Stimulated activated memory B cell treated with anti-CD40 and anti-IgM and Interleukin-4, amounts not matched to agents 10 μg/mL and 1 μg/mL and 100 μg/mL, for 72 hours (primary cell): ENCODE data around the gene XPOT.
"Not testable (repeated sequence)": the region's sequence is repeated elsewhere in the genome, so short reads cannot be mapped to it uniquely, and the experiment has no call there.

Experiments
- ATAC-seq: fragments of 150-1000 bp; cut with Tn5 transposase; 2 replicates; pipeline ENCODE4 v1.10.0; 2021
- H3K27ac Mint-ChIP-seq: one replicate; pipeline ENCODE4 v1.8.0; 2022; ENCODE audit warnings: mild to moderate bottlenecking, mixed read lengths
- H3K27me3 Mint-ChIP-seq: one replicate; pipeline ENCODE4 v1.8.0; 2022; ENCODE audit warnings: mixed read lengths
- H3K36me3 Mint-ChIP-seq: one replicate; pipeline ENCODE4 v1.8.0; 2022; ENCODE audit warnings: mixed read lengths
- H3K4me1 Mint-ChIP-seq: one replicate; pipeline ENCODE4 v1.8.0; 2022; ENCODE audit warnings: mixed read lengths
- H3K4me3 Mint-ChIP-seq: one replicate; pipeline ENCODE4 v1.8.0; 2022; ENCODE audit warnings: mild to moderate bottlenecking, moderate library complexity, mixed read lengths
- H3K9me3 Mint-ChIP-seq: one replicate; pipeline ENCODE4 v1.8.0; 2022; ENCODE audit warnings: mixed read lengths

The XPOT gene, protein sequence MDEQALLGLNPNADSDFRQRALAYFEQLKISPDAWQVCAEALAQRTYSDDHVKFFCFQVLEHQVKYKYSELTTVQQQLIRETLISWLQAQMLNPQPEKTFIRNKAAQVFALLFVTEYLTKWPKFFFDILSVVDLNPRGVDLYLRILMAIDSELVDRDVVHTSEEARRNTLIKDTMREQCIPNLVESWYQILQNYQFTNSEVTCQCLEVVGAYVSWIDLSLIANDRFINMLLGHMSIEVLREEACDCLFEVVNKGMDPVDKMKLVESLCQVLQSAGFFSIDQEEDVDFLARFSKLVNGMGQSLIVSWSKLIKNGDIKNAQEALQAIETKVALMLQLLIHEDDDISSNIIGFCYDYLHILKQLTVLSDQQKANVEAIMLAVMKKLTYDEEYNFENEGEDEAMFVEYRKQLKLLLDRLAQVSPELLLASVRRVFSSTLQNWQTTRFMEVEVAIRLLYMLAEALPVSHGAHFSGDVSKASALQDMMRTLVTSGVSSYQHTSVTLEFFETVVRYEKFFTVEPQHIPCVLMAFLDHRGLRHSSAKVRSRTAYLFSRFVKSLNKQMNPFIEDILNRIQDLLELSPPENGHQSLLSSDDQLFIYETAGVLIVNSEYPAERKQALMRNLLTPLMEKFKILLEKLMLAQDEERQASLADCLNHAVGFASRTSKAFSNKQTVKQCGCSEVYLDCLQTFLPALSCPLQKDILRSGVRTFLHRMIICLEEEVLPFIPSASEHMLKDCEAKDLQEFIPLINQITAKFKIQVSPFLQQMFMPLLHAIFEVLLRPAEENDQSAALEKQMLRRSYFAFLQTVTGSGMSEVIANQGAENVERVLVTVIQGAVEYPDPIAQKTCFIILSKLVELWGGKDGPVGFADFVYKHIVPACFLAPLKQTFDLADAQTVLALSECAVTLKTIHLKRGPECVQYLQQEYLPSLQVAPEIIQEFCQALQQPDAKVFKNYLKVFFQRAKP

DNA sequence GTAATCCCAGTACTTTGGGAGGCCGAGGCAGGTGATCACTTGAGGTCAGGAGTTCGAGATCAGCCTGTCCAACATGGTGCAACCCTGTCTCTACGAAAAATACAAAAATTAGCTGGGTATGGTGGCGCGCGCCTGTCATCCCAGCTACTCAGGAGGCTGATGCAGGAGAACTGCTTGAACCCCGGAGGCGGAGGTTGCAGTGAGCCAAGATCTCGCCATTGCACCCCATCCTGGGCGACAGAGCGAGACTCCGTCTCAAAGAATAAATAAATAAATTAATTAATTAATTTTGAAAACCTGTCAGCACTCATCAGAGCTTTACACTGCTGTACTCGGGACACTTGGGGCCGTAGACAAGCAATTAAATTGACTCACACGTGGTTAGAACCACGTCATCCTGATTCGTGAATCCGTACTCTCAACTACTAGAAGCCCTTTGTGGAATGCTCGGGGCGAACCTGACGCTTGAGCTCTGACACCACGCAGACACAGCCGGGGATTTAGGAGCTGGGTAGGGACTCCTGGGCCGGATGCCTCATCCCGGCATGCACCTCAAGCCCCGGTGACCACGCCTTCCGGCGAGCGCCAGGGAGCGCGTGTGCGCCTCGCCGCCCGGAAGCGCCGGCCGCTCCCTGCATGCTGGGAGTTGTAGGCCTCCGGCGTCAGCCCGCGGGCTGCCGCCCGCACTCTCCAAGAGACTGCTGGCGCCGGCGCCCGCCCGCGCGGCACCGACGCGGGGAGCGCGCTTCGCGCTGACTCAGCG is at the start of gene XPOT:
XPOT (plus strand) TSS at position 686 of the 763 bp plus-strand sequence. CDS start 5,644 bp downstream, outside the sequence.
- peak within 1 kb of the TSS; percentile 99 for H3K27ac Mint-ChIP-seq
- H3K27me3 Mint-ChIP-seq = no peaks in the 10 kb centered on the region
- H3K36me3 Mint-ChIP-seq = no peaks in the 10 kb centered on the region
- H3K9me3 Mint-ChIP-seq = no peaks in the 10 kb centered on the region
- peak; percentile 99 for ATAC-seq
- H3K4me1 Mint-ChIP-seq = peaks cover 19% of the 10 kb centered on the region
- peak within 1 kb of the TSS; percentile 100 for H3K4me3 Mint-ChIP-seq

DNA sequence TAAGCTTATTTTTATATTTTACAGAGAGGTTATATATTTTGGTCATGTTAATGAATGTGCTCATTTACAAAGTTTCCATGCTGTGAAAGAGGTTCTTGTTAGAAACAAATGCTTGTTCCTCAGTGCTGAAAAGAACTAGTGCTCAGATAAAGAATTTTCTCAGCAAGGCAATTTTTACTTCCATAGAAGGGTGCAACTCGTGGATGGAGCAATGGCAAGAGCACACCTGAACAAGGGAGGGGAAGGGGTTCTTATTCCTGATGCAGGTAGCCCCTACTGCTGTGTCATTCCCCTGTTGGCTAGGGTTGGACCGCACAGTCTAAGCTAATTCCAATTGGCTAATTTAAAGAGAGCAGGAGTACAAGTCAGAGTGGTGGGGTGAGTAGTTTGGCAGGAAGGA is 48.0 kb upstream of the XPOT start:
- H3K4me1 Mint-ChIP-seq, H3K9me3 Mint-ChIP-seq, H3K36me3 Mint-ChIP-seq, H3K27me3 Mint-ChIP-seq, H3K27ac Mint-ChIP-seq, ATAC-seq, H3K4me3 Mint-ChIP-seq: not testable (repeated sequence)

DNA sequence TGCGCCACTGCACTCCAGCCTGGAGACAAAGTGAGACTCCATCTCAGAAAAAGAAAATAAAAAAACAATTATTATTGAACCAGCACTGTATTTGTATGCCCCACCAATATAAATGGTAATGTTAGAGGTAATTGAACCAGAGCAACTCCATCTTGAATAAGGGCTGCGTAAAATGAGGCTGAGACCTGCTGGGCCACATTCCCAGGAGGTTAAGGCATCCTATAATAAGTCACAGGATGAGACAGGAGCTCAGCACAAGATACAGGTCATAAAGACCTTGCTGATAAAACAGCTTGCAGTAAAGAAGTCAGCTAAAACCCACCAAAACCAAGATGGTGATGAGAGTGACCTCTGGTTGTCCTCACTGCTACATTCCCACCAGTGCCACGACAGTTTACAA is 43.0 kb upstream of the XPOT start:
- not testable (repeated sequence) for H3K27ac Mint-ChIP-seq, H3K36me3 Mint-ChIP-seq, ATAC-seq, H3K4me3 Mint-ChIP-seq, H3K9me3 Mint-ChIP-seq, H3K27me3 Mint-ChIP-seq, H3K4me1 Mint-ChIP-seq

DNA sequence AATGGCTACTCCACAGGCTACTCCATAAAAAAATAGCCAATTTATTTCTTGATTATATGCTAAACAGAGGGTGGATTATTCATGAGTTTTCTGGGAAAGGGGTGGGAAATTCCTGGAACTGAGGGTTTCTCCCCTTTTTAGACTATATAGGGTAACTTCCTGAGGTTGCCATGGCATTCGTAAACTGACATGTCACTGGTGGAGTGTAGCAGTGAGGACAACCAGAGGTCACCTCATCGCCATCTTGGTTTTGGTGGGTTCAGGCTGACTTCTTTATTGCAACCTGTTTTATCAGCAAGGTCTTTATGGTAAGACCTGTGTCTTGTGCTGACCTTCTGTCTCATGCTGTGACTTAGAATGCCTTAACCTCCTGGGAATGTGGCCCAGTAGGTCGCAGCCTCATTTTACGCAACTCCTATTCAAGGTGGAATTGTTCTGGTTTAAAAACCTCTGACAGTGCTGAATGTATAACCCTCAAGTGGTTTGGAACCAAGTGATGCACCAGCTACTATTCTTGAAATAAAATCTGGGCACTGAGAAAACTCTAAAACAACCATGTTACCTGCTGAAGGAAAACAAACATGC is 41.4 kb upstream of the XPOT start:
- H3K4me1 Mint-ChIP-seq = no peaks in the 10 kb centered on the region
- H3K36me3 Mint-ChIP-seq = no peaks in the 10 kb centered on the region
- no peak overlapping the region for H3K27ac Mint-ChIP-seq
- ATAC-seq = no peak
- H3K9me3 Mint-ChIP-seq = no peaks in the 10 kb centered on the region
- H3K4me3 Mint-ChIP-seq = no peak overlapping the region
- no peaks in the 10 kb centered on the region for H3K27me3 Mint-ChIP-seq

DNA sequence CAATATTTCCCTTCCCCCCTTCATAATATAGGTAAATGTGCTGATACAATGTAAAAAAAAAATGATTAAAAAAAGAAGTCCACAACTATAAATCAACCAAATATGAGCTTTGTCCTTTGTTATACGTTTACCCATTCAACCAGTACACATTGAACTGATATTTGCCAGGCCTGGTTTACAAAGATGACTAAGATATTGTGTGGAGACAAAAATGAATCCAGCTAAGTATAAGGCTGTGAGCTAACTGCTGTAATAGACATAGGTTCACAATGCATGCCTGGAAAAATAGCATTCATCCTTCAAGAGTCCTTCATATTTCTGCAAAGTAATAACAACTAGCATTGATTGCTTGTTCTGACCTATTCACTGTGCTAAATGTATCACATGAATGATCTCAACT is 20.5 kb upstream of the XPOT start:
- H3K27ac Mint-ChIP-seq = no peak overlapping the region
- no peak for ATAC-seq
- H3K4me3 Mint-ChIP-seq = no peak overlapping the region
- H3K27me3 Mint-ChIP-seq = peaks cover 9% of the 10 kb centered on the region
- no peaks in the 10 kb centered on the region for H3K36me3 Mint-ChIP-seq
- H3K4me1 Mint-ChIP-seq = no peaks in the 10 kb centered on the region
- H3K9me3 Mint-ChIP-seq = peaks cover 11% of the 10 kb centered on the region

DNA sequence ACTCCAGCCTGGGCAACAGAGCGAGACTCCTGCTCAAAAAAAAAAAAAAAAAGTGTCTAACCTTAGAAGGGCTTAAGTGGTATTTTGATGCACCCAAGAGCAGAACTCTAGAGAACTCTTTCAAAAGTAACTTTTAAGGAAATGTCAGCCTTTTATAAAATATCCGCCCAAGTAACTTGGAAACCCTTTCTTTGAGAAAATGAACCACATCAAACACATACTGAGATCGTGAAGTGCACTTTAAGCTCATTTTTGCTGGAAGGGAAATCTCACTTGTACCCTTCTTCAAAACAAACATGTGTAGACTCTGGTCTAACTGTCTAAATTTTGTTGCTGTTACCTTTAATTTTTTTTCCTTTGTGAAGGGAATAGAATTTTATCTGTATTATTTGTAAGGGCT is 19.2 kb upstream of the XPOT start:
- Mint-ChIP-seq H3K36me3 (no peaks in the 10 kb centered on the region), H3K4me3 (no peak overlapping the region), H3K9me3 (peaks cover 11% of the 10 kb centered on the region), H3K4me1 (no peaks in the 10 kb centered on the region), H3K27ac (no peak overlapping the region), H3K27me3 (peaks cover 21% of the 10 kb centered on the region)
- no peak for ATAC-seq

DNA sequence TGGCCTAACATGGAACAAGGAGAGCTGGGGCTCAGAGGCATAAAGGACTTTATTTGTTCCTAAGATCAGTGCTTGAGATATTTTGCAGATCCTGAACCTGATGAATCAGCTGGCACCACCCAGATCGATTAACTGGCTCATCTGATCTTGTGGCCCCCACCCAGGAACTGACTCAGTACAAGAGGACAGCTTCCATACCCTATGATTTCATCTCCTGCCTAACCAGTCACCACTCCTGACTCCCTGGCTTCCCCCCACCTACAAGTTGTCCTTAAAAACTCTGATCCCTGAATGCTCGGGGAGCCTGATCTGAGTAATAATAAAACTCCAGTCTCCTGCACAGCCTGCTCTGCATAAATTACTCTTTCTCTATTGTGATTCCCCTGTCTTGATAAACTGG is 18.7 kb upstream of the XPOT start:
- no peak overlapping the region for H3K4me3 Mint-ChIP-seq
- no peak overlapping the region for H3K27ac Mint-ChIP-seq
- H3K27me3 Mint-ChIP-seq = peaks cover 21% of the 10 kb centered on the region
- no peaks in the 10 kb centered on the region for H3K4me1 Mint-ChIP-seq
- no peak for ATAC-seq
- H3K36me3 Mint-ChIP-seq = no peaks in the 10 kb centered on the region
- H3K9me3 Mint-ChIP-seq = peaks cover 9% of the 10 kb centered on the region

DNA sequence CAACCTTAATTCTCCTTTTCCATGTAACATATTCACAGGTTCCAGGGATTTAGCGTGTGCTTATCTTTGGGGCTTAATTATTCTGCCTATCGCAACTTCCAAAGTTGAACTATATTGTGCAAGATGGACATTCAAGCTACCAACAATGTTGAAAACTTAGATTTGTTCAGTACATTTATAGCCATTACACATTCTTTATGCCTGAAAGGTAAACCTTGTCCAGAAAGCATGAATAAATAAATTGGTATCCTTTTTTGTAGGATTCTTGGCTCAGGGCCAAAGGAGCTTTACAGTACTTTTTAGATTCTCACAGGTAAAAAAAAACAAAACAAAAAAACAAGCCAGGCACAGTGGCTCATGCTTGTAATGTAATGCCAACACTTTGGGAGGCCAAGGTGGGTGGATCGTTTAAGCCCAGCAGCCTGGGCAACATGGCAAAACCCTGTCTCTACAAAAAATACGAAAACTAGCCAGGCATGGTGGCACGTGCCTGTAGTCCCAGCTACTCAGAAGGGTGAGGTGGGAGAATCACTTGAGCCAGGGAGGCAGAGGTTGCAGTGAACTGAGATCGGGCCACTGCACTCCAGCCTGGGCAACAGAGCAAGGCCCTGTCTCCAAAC is 16.9 kb upstream of the XPOT start:
- Mint-ChIP-seq H3K27ac (no peak overlapping the region), H3K4me1 (no peaks in the 10 kb centered on the region), H3K9me3 (no peaks in the 10 kb centered on the region), H3K4me3 (no peak overlapping the region), H3K36me3 (no peaks in the 10 kb centered on the region), H3K27me3 (peaks cover 30% of the 10 kb centered on the region)
- ATAC-seq = no peak

DNA sequence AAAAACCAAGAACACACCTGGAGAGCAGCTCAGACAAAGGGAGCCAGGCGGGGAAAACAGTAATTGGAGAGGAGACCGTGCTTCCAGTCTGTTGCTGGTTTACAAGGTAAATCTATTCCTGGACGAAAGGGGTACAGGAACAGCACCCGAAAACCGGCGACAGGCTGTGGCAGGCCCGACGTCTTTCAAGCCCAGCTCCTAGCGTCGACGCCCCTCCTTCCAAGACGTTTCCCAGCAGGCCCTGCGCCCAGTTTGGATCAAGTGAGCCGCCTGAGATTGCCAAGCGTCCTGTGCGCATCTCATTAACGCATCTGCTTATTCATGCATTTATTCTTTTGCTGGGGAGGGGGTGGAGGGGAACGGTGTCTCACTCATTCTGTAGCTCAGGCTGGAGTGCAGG is 15.0 kb upstream of the XPOT start:
- no peak for ATAC-seq
- Mint-ChIP-seq H3K36me3 (no peaks in the 10 kb centered on the region), H3K27ac (no peak overlapping the region), H3K4me3 (no peak overlapping the region), H3K9me3 (no peaks in the 10 kb centered on the region), H3K4me1 (no peaks in the 10 kb centered on the region), H3K27me3 (peaks cover 36% of the 10 kb centered on the region)

DNA sequence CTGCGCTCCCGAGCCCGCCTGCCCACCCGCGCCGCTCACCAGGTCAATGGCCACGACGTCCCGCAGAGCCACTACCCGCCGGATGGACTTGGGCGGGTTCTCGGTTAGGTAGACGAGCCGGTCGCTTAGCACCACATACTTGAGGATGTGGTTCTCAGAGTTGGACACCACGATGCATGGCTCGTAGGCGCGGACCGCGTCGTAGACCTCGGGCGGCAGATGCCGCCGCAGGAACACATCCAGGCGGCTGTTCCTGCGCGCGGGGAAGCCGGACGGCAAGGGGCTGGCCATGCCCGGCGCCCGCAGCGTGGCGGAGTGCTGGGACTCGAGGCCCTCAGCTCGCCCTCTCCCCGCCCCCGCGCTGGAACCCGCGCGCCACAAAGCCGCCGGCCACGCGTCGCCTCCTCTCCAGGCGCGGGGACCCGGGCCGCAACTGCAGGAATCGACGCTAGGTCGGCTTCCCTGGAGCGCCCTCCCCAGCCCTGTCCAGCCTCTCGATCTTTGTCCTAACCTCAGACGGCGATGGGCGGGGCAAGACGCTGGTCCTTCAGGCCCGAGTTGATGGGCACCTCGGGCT is 13.8 kb upstream of the XPOT start, which contains the start of gene C12orf56:
C12orf56 (minus strand) TSS at position 484 of the 577 bp plus-strand sequence; CDS start at position 291, 193 bp downstream.
- Mint-ChIP-seq H3K4me3 (no peak within 1 kb of the TSS), H3K4me1 (no peaks in the 10 kb centered on the region), H3K27ac (no peak within 1 kb of the TSS), H3K27me3 (peaks cover 36% of the 10 kb centered on the region), H3K9me3 (no peaks in the 10 kb centered on the region), H3K36me3 (no peaks in the 10 kb centered on the region)
- ATAC-seq = peak; percentile 31

DNA sequence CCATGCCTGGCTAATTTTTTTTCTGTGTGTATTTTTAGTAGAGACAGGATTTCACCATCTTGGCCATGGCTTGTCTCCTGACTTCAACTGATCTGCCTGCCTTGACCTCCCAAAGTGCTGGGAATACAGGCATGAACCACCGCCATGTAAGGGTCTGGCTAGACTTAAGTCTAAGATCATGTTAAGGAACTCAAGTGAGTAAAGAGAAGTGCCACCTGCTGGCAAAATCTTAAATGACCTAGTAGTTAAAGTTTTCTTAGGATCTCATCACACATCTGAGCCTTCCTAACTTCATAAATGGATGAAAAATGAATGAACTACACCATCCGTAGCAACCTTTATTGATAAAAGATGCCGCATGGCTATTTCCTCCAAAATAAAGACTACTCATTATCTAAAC is 12.0 kb upstream of the XPOT start:
- peaks cover 36% of the 10 kb centered on the region for H3K27me3 Mint-ChIP-seq
- ATAC-seq = no peak

DNA sequence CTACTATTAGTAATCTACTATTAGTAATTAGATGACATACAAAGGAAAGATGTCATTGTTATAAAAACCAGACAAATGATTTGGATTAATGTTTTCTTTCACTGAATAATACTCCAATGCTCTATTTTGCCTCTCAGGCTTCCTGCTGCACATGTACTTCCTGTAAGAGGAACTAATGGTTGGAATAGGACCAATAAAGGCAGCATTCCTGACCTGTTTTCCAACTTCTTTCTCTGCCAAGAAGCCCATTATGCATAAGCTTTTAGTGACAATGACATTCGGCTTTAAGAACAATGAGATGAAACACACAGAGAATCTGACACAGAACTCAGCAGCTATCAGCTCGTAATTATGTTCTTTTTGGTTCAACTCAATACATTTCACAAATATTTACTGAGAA is 8.5 kb upstream of the XPOT start:
- peaks cover 22% of the 10 kb centered on the region for H3K27me3 Mint-ChIP-seq
- no peaks in the 10 kb centered on the region for H3K9me3 Mint-ChIP-seq
- ATAC-seq = no peak
- no peaks in the 10 kb centered on the region for H3K4me1 Mint-ChIP-seq
- no peak overlapping the region for H3K4me3 Mint-ChIP-seq
- H3K36me3 Mint-ChIP-seq = no peaks in the 10 kb centered on the region
- no peak overlapping the region for H3K27ac Mint-ChIP-seq

More for the DNA sequence above, 12.0 kb upstream of the XPOT start:
- Mint-ChIP-seq H3K27ac (no peak overlapping the region), H3K4me3 (no peak overlapping the region), H3K4me1 (no peaks in the 10 kb centered on the region), H3K9me3 (no peaks in the 10 kb centered on the region), H3K36me3 (no peaks in the 10 kb centered on the region)

DNA sequence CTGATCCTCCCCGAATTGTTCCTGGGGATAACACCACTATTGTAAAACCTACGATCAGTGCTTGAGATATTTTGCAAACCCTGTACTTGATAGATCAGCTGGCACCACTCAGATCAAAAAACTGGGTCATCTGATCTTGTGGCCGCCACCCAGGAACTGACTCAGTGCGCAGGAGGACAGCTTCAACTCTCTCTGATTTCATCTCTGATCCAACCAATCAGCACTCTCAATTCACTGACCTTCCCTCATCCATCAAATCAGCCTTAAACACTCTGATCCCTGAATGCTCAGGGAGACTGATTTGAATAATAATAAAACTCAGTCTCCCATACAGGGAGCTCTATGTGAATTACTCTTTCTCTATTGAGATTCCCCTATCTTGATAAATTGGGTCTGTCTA is 4.2 kb upstream of the XPOT start:
- no peaks in the 10 kb centered on the region for H3K27me3 Mint-ChIP-seq
- H3K27ac Mint-ChIP-seq = no peak overlapping the region
- ATAC-seq = no peak
- H3K4me3 Mint-ChIP-seq = no peak overlapping the region
- H3K36me3 Mint-ChIP-seq = no peaks in the 10 kb centered on the region
- no peaks in the 10 kb centered on the region for H3K9me3 Mint-ChIP-seq
- H3K4me1 Mint-ChIP-seq = no peaks in the 10 kb centered on the region

DNA sequence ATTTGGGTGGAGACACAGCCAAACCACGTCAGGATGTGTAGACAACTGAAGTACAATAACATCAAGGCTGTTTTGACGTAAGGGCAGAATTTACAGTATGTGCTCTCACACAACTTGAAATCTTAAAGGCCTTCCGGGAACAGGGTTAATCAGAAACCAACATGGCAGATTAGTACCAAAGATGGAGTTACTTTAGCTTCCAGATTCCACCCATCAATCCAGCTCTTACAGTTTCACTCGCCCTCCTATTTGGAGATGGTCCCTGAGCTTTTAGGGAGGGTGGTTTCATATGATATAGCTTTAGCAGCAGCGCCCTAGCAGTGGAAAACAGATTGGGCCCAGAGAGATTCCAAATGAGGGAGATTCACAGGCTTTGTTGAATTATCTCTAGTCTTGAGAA is 2.0 kb upstream of the XPOT start:
- ATAC-seq = no peak
- no peaks in the 10 kb centered on the region for H3K9me3 Mint-ChIP-seq
- no peak overlapping the region for H3K4me3 Mint-ChIP-seq
- no peaks in the 10 kb centered on the region for H3K27me3 Mint-ChIP-seq
- no peaks in the 10 kb centered on the region for H3K36me3 Mint-ChIP-seq
- H3K27ac Mint-ChIP-seq = no peak overlapping the region
- H3K4me1 Mint-ChIP-seq = peaks cover 14% of the 10 kb centered on the region
